ENCODE results near the gene TPSG1.
A peak's percentile ranks its signal among the peaks of the same experiment; 100 is the strongest.

DNA sequence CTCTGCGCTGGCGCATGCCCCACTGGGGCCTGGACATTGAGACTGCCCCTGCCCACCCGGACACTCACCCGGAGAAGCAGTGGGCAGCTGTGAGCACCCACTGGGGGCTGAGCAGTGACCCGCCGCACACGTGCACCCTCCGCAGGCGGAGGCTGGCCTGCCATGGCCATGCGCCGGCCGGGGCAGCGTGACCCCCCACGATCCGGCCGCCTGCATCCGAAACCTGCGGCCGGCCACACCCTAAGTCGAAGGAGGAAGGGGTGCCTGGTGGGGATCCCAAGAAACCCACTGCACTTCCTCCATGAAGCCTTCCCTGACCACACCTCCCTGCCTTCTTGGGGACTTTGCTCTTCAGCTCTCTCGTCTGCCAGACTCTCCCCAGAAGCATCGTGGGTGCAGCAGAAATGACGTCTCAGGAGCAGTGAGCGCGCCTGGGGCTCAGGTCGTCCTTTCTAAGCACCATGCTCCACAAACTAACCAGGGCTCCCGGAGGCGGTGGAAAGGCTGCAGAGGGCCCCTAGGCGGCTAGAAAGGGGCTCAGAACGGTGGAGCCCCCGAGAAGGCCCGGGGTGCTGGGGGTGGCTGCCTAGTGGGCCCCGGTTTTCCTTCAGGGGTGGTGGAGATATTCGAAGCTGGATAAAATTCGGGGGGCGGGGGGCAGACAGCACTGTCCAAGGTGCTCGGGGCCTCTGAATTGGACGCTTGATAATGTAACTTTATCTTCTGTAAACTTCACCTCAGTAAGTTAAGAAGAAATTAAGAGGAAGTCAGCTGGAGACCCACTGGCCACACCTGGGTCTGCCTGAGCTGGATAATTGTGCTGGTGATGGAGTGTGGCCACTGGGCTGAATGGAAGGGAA is 1.5 kb downstream of the TPSG1 start:
- no peak for TF ChIP-seq POLR2A (IDR thresholded peaks at IDR 0.05)
- TF ChIP-seq POLR2AphosphoS5 (IDR thresholded peaks at IDR 0.05) = peak in 1 of 4 donors; percentile 4
- TF ChIP-seq CTCF (IDR thresholded peaks at IDR 0.05) = no peak
